ENCODE measurements around the gene VAT1L.

GRCh38 chr16:77789085-77790008 is 983 bp downstream of the VAT1L start:
- no peak for TF ChIP-seq POLR2AphosphoS5 (IDR thresholded peaks at IDR 0.05)
- TF ChIP-seq CTCF (IDR thresholded peaks at IDR 0.05) = no peak

All from prostate gland (tissue), 2 donors.